AG10803 (cell line): ENCODE measurements around the gene MFAP2.
"Not testable (repeated sequence)": the region's sequence is repeated elsewhere in the genome, so short reads cannot be mapped to it uniquely, and the experiment has no call there.

Experiments used
- DNase-seq: peaks from one replicate; pipeline ENCODE4 v3.0.0; 2010; ENCODE audit warnings: low read depth
- H3K4me3 ChIP-seq: 2 replicates; pipeline ENCODE4 v1.5.1; 2011; ENCODE audit warnings: mild to moderate bottlenecking, low read length, control low read depth
- TF ChIP-seq, protein P1 (sequence below): conservative IDR thresholded peaks from 2 replicates; pipeline ENCODE4 v1.5.1; 2011; ENCODE audit warnings: mild to moderate bottlenecking, low read length, control low read depth, inconsistent platforms

MFAP2 gene

DNA sequence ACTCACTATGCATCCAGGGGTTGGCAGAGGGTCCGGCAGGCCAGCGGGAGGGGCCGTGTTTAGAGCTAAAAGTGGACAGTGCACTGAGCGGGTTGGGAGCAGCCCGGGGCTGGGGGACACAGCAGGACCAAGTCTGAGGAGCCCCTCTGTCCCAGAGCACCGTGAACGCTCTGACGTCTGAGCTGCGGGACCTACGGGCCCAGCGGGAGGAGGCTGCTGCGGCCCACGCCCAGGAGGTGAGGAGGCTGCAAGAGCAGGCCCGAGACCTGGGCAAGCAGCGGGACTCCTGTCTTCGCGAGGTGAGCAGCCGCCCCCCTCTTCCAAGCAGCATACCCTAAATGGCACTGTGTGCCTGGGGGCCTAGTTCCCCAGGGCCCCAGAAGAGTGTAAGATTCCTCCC, 25.8 kb downstream of the MFAP2 start:
- no peak for DNase-seq
- TF ChIP-seq, protein P1, sequence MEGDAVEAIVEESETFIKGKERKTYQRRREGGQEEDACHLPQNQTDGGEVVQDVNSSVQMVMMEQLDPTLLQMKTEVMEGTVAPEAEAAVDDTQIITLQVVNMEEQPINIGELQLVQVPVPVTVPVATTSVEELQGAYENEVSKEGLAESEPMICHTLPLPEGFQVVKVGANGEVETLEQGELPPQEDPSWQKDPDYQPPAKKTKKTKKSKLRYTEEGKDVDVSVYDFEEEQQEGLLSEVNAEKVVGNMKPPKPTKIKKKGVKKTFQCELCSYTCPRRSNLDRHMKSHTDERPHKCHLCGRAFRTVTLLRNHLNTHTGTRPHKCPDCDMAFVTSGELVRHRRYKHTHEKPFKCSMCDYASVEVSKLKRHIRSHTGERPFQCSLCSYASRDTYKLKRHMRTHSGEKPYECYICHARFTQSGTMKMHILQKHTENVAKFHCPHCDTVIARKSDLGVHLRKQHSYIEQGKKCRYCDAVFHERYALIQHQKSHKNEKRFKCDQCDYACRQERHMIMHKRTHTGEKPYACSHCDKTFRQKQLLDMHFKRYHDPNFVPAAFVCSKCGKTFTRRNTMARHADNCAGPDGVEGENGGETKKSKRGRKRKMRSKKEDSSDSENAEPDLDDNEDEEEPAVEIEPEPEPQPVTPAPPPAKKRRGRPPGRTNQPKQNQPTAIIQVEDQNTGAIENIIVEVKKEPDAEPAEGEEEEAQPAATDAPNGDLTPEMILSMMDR = no peak
- H3K4me3 ChIP-seq = no peak overlapping the region

DNA sequence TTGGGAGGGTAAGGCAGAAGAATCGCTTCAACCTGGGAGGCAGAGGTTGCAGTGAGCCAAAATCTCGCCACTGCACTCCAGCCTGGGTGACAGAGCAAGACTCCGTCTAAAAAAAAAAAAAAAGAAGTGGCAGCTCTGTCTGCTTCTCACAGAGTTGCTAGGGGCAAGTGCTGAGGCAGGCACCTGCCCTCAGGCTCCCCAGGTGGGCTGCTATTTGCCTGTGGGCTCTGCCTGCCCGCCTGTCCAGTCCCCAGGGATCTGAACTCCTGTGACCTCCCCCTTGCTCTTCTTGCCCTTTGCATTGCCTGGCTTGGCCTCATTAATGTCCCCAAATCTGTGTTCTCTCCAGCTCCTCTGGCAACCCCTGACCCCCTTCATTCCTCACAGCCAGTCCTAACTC, 28.0 kb downstream of the MFAP2 start:
- not testable (repeated sequence) for DNase-seq, H3K4me3 ChIP-seq

DNA sequence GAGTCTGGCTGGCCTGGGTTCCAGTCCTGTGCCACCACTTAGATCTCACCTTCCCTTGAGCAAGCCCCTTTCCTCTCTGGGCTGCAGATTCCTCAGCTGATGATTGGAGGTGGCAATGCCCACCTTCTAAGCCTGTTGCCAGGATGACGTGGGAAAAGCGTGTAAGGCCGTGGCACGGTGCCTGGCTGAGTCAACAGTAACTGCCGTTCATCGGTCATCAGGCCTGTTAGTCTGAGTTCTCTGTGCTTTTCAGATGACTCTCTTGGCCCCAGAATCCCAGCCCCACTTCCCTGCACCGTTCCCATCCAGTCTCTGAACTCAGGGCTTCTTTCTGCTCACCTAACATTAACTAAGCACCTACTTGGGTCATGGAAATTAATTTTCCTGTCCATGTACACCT, 31.4 kb downstream of the MFAP2 start:
- not testable (repeated sequence) for H3K4me3 ChIP-seq
- peak; percentile 63 for DNase-seq

DNA sequence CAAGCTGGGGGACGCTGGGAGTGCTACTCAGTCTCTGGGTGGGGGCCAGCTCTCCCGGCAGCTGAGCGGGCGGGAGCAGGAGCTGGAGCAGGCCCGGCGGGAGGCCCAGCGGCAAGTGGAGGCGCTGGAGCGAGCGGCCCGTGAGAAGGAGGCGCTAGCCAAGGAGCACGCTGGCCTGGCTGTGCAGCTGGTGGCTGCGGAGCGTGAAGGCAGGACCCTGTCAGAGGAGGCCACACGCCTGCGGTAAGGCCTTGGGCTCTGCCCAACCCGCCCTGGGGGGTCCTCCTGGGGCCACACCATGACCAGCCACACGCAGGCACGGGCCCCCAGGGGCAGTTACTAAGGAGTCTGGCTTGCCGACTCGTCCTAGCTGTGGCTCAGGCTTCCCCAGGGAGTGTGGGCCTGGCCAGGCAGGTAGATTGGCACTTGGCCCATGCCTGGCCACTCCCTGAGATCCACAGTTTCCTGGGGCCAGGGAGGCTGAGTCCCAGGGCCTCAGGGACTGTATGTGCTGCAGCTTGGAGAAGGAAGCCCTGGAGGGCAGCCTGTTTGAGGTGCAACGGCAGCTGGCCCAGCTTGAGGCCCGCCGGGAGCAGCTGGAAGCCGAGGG, 32.0 kb downstream of the MFAP2 start:
- H3K4me3 ChIP-seq = not testable (repeated sequence)

DNA sequence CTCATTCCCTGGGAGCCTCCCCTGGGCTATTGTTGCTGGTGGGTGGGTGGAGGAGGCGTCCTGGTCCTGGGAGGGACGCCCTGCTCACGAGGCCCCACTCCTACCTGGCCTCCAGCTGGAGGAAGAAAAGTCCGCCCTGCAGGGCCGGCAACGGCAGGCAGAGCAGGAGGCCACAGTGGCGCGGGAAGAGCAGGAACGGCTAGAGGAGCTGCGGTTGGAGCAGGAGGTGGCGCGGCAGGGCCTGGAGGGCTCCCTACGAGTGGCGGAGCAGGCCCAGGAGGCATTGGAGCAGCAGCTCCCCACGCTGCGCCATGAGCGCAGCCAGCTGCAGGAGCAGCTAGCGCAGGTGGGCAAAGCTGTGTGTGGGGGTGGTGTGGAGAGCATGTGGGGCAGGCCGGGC, 33.8 kb downstream of the MFAP2 start:
- DNase-seq = no peak
- TF ChIP-seq, protein P1 = no peak
- no peak overlapping the region for H3K4me3 ChIP-seq

More for the DNA sequence above, 32.0 kb downstream of the MFAP2 start:
- not testable (repeated sequence) for DNase-seq

DNA sequence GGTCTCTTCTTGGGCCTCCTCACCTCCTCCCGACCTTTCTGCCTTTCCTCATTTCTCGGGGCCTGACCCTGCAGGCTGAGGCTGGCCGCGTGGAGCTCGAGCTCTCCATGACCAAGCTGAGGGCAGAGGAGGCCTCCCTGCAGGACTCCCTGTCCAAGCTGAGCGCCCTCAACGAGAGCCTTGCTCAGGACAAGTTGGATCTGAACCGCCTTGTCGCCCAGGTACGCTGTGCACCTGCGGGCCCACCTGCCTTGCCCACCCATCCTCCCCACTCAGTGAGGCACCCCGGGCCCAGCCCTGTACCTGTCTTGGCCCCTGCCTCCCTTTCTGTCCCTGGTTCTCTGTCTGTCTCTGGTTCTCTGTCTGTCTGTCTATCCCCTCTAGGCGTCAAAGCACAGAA, 34.2 kb downstream of the MFAP2 start:
- not testable (repeated sequence) for DNase-seq, H3K4me3 ChIP-seq

DNA sequence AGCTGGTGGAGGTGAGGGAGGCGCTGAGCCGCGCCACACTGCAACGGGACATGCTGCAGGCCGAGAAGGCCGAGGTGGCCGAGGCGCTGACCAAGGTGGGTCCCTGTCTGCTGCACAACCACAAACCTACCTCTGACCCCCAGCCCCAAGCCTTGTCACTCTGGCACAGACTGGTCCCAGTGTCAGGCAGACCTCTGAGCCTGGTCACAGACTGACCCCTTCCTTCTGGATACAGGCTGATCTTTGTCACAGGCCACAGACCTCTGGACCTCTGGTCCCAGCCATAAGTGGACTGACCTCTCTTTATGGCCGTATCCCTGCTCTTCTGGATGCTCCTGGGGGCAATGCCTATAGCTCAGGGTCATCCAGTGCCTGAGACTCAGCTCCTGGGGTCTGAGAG, 34.9 kb downstream of the MFAP2 start:
- not testable (repeated sequence) for H3K4me3 ChIP-seq, DNase-seq

DNA sequence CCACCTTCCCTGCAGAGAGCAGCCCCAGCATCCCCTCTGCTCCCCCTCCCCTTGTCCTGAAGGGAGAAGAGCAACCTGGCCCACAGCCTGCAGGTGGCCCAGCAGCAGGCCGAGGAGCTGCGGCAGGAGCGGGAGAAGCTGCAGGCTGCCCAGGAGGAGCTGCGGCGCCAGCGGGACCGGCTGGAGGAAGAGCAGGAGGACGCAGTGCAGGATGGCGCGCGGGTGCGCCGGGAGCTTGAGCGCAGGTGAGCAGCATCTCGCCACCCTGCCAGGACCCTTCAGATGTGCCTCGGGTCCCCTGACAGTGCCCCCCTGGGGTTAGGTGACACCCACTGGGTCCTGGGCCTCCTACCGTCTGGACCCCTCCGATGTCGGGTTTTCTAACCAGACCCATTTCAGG, 36.4 kb downstream of the MFAP2 start:
- TF ChIP-seq, protein P1 = no peak
- no peak overlapping the region for H3K4me3 ChIP-seq
- DNase-seq = no peak

DNA sequence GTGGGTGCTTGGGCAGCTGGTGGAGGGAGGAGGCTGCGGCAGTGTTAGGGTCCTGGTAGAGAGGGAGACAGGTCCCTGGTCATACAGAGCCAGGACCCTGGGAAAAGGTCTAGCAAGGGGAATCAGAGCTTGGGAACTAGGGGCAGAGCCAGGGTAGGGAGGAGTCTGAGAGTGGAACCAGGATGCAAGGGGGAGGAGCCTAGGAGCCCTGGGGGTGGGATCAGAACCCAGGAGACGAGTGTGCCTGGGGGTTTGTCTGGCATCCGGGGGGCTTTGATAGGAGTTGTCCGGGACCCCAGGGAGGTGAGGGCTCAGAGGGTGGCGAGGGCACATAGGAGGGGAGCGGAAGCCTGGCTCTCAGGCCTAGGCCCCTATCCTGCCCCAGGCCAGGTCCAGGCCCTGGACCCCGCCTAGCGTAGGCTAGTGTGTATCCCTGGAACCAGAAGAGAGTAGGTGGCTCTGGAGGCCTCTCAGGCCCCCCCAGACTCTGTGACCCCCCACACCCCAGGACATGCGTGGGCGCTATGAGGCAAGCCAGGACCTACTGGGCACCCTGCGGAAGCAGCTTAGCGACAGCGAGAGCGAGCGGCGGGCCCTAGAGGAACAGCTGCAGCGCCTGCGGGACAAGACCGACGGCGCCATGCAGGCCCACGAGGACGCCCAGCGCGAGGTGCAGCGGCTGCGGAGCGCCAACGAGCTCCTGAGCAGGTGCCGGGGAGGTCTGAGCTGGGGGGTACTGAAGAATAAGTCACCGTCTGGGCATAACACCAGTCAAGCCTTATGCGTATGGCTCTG, 40.8 kb downstream of the MFAP2 start:
- DNase-seq, H3K4me3 ChIP-seq: not testable (repeated sequence)

DNA sequence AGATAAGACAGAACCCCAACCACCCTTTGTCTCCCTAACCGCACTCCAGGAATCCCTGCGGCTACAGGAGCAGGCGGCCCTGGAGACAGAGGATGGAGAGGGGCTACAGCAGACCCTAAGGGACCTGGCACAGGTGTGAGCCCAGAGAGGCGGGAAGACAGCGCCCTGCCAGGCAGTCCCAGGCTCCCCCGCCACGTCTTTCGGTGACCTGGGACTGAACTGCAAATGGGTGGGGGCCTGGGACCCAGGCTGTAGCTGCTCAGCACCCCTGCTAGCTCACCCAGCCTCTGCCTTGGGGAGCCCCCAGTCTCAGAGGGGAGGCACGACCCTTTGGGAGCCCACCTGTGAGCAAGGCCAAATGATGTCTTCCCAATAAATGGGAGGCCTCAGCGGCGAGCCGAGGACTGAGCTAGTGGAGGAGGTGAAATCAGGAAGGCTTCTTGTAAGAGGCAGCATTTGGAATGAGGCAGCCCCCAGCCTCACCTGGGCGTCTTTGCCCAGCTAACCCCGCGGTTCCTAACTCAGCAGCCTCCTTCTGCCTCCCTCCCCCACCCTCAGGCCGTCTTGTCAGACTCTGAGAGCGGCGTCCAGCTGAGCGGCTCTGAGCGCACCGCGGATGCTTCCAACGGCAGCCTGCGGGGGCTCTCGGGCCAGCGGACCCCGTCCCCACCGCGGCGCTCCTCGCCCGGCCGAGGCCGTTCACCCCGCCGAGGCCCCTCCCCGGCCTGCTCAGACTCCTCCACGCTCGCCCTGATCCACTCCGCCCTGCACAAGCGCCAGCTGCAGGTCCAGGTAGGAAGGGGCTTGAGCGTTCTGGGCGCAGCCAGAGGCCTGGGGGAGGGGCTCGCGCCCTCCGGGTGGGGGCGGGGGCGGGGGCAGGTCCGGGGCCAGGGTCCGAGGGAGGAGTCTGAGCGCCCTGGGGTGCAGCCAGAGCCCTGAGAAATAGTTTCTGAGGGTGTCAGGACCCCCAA, 41.8 kb downstream of the MFAP2 start:
- TF ChIP-seq, protein P1 = no peak
- DNase-seq = no peak
- H3K4me3 ChIP-seq = no peak overlapping the region

DNA sequence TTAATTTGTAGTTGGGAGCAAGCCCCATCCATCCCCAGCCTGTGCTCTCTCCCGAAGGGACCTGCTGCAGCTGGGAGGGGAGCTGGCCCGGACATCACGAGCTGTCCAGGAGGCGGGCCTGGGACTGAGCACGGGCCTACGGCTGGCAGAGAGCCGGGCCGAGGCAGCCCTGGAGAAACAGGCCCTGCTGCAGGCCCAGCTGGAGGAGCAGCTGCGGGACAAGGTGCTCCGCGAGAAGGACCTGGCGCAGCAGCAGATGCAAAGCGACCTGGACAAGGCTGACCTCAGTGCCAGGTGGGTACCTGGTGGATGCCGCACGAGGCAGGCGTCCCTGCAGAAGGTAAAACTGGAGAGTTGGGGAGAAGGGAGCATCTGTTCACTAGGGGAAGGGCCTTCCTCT, 43.8 kb downstream of the MFAP2 start:
- H3K4me3 ChIP-seq, DNase-seq: not testable (repeated sequence)

DNA sequence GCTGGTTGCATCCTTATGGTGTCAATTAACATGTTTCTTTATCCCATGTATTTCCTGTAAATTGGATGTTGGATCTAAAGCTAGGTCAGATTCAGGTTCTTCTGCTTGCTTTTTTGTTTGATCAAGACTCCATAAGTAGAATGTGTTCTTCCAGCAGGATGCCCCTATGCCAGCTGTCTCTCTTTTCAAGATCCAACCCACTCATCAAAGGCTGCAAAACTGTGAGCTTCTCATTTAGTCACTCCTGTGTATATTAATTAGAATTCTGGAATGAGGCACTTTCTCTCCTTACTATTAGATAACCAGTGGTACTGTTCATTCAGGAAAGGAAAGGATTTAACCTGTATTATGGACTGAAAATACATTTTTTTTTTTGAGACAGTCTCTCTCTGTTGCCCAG, 46.5 kb downstream of the MFAP2 start:
- H3K4me3 ChIP-seq, DNase-seq: not testable (repeated sequence)

DNA sequence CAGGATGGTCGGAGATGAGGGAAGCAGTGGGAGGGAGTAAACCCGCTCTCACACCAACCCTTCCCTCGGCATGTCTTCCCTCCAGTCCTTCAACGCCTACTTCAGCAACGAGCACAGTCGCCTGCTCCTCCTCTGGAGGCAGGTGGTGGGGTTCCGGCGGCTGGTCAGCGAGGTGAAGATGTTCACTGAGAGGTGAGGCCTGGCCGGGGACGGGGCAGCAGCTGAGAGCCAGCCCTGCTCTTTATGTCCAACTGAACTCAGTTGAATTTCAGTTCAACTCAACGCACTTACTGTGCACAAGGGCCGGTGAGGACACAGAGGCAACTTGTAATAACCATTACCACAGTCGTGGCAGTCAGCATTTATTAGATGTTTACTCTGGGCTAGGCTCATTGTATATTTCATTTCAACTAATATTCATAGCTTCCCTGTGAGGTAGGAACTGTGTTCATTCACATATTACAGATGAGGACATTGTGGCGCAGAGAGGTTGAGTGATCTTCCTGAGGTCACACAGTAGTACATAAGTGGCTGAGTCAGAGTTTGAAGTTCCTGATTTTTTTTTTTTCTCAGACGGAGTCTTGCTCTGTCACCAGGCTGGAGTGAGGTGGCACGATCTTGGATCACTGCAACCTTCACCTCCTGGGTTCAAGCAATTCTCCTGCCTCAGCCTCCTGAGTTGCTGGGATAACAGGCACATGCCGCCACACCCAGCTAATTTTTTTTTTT, 49.0 kb downstream of the MFAP2 start:
- H3K4me3 ChIP-seq, DNase-seq: not testable (repeated sequence)
